Nephron progenitor cell (in vitro differentiated cells): ENCODE measurements around the gene GIMD1.

Experiments
- DNase-seq: peaks from one replicate; pipeline ENCODE4 v3.0.0; 2021
- H3K27ac Mint-ChIP-seq: 2 replicates; pipeline ENCODE4 v1.8.0; 2021; ENCODE audit warnings: mild to moderate bottlenecking, moderate library complexity, mixed read lengths
- H3K27me3 Mint-ChIP-seq: 2 replicates; pipeline ENCODE4 v1.8.0; 2021; ENCODE audit warnings: mild to moderate bottlenecking, low read depth, mixed read lengths; ENCODE audit not compliant: poor library complexity
- H3K36me3 Mint-ChIP-seq: 2 replicates; pipeline ENCODE4 v1.8.0; 2021; ENCODE audit warnings: low read depth, mixed read lengths
- H3K4me1 Mint-ChIP-seq: 2 replicates; pipeline ENCODE4 v1.8.0; 2021; ENCODE audit warnings: mixed read lengths
- H3K4me3 Mint-ChIP-seq: 2 replicates; pipeline ENCODE4 v1.8.0; 2021; ENCODE audit warnings: mild to moderate bottlenecking, moderate library complexity, mixed read lengths
- H3K9me3 Mint-ChIP-seq: 2 replicates; pipeline ENCODE4 v1.8.0; 2021; ENCODE audit warnings: mild to moderate bottlenecking, moderate library complexity, mixed read lengths
- TF ChIP-seq, protein P1 (sequence below): fragments of 200-600 bp; sonication (generic); IDR thresholded peaks from 2 replicates; pipeline ENCODE4 v1.5.0; 2021; ENCODE audit warnings: antibody characterized with exemption

GIMD1 gene

DNA sequence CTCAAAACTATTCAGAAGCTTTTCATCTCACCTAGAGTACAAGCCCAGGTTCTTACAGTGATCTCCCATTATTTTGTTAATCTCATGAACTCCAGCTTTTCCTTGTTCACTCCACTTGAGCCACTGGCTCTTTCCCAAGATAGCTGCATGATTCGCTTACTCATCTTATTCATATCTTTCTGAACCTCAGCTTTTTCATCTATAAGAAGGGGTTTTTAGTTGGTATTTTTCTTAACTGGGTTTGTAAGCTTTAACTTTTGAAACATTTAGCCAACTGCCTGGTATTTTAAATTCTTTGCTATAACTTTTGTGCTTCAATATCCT, 24.0 kb downstream of the GIMD1 start:
- TF ChIP-seq, protein P1, sequence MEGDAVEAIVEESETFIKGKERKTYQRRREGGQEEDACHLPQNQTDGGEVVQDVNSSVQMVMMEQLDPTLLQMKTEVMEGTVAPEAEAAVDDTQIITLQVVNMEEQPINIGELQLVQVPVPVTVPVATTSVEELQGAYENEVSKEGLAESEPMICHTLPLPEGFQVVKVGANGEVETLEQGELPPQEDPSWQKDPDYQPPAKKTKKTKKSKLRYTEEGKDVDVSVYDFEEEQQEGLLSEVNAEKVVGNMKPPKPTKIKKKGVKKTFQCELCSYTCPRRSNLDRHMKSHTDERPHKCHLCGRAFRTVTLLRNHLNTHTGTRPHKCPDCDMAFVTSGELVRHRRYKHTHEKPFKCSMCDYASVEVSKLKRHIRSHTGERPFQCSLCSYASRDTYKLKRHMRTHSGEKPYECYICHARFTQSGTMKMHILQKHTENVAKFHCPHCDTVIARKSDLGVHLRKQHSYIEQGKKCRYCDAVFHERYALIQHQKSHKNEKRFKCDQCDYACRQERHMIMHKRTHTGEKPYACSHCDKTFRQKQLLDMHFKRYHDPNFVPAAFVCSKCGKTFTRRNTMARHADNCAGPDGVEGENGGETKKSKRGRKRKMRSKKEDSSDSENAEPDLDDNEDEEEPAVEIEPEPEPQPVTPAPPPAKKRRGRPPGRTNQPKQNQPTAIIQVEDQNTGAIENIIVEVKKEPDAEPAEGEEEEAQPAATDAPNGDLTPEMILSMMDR = no peak
- no peak for DNase-seq
- Mint-ChIP-seq H3K27me3 (no peaks in the 10 kb centered on the region), H3K4me1 (no peaks in the 10 kb centered on the region), H3K9me3 (peaks cover 27% of the 10 kb centered on the region), H3K27ac (no peak overlapping the region), H3K4me3 (no peak overlapping the region), H3K36me3 (peaks cover 55% of the 10 kb centered on the region)

DNA sequence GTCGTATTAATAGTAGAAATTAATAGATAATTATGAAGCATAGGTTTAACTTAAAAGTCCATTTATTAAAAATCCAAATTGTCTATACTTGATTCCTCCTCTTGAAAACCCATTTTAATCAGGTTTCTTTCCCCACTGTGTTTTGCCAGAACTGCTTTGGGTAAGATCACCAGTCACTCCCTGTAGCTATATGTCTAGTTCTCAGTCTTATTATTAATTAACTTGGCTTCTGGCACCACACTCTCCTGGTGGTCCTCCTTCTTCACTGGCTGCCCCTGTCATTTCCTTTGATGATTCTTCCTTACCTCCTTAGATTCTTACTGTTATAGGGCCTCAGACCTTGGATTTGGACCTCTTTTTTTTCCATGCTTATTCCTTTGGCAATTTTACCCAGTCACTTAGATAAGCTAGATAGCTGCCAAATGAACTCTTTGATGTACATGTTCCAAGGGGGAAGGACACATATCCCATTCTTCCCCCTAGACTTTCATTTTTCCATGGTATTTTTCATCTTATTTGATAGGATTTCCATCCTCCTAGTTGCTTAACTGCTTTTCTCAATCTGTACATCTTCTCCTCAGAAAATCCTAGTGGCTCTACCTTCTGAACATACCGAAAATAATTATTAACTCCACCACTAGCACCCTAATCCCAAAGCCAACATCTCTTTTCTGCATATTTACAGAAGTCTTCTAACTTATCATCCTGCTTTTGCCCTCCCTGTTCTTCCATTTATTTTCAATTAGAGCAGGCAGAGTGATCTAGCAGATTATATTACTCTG, 24.5 kb downstream of the GIMD1 start:
- DNase-seq = no peak
- Mint-ChIP-seq H3K36me3 (peaks cover 58% of the 10 kb centered on the region), H3K9me3 (peaks cover 32% of the 10 kb centered on the region), H3K27me3 (no peaks in the 10 kb centered on the region), H3K4me3 (no peak overlapping the region), H3K27ac (no peak overlapping the region), H3K4me1 (no peaks in the 10 kb centered on the region)
- TF ChIP-seq, protein P1 = no peak

DNA sequence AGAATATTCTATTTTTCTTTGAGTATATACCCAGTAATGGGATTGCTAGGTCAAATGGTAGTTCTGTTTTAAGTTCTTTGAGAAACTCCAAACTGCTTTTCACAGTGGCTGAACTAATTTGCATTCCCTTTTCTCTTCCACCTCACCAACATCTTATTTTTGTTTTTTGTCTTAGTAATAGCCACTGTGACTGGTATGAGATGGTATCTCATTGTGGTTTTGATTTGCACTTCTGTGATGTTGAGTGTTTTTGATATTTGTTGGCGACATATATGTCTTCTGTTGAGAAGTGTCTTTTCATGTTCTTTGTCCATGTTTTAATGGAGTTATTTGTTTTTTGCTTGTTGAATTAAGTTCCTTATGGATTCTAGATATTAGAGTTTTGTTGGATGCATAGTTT, 27.8 kb downstream of the GIMD1 start:
- TF ChIP-seq, protein P1 = no peak
- Mint-ChIP-seq H3K36me3 (peaks cover 70% of the 10 kb centered on the region), H3K4me3 (no peak overlapping the region), H3K9me3 (peaks cover 52% of the 10 kb centered on the region), H3K4me1 (no peaks in the 10 kb centered on the region), H3K27me3 (no peaks in the 10 kb centered on the region), H3K27ac (no peak overlapping the region)
- no peak for DNase-seq

DNA sequence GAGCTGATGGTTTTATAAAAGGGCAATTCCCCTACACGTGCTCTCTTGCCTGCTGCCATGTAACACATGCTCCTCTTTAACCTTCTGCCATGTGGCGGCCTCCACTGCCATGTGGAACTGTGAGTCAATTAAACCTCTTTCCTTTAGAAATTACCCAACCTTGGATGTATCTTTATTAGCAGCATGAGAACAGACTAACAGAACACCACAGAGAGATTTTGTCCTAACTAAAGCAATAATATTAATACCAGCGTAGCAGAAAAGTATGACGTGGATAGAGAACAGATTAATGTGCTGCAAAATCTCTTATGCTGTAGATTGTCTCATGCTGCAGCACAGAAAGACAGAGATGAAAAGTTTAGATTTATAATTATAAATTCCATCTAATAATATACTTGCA, 29.1 kb downstream of the GIMD1 start:
- H3K4me1 Mint-ChIP-seq = no peaks in the 10 kb centered on the region
- H3K36me3 Mint-ChIP-seq = peaks cover 80% of the 10 kb centered on the region
- peaks cover 52% of the 10 kb centered on the region for H3K9me3 Mint-ChIP-seq
- no peak overlapping the region for H3K4me3 Mint-ChIP-seq
- no peak overlapping the region for H3K27ac Mint-ChIP-seq
- H3K27me3 Mint-ChIP-seq = no peaks in the 10 kb centered on the region
- DNase-seq = no peak
- TF ChIP-seq, protein P1 = no peak

DNA sequence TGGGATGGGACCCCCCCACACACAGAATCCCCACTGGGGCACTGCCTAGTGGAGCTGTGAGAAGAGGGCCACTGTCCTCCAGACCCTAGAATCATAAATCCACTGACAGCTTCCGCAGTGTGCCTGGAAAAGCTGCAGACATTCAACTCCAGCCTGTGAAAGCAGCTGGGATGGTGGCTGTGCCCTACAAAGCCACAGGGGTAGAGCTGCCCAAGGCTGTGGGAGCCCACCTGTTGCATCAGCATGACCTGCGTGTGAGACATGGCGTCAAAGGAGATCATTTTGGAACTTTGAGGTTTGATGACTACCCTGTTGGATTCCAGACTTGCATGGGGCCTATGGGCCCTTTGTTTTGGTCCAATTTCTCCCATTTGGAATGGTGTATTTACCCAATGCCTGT, 29.9 kb downstream of the GIMD1 start:
- TF ChIP-seq, protein P1 = no peak
- no peak overlapping the region for H3K27ac Mint-ChIP-seq
- H3K36me3 Mint-ChIP-seq = peaks cover 83% of the 10 kb centered on the region
- peaks cover 52% of the 10 kb centered on the region for H3K9me3 Mint-ChIP-seq
- no peak overlapping the region for H3K4me3 Mint-ChIP-seq
- DNase-seq = no peak
- H3K4me1 Mint-ChIP-seq = no peaks in the 10 kb centered on the region
- H3K27me3 Mint-ChIP-seq = no peaks in the 10 kb centered on the region

DNA sequence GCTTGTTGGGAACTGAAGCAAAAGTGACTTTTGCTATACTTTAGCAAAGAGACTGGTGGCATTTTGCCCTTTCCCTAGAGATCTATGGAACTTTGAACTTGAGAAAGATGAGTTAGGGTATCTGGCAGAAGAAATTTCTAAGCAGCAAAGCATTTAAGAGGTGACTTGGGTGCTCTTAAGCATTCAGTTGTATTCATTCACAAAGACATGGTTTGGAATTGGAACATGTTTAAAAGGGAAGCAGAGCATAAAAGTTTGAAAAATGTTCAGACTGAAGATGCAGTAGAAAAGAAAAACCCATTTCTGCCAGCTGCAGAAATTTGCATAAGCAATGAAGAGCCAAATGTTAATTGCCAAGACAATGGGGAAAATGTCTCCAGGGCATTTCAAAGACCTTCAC, 30.7 kb downstream of the GIMD1 start:
- H3K4me3 Mint-ChIP-seq = no peak overlapping the region
- TF ChIP-seq, protein P1 = no peak
- DNase-seq = no peak
- H3K4me1 Mint-ChIP-seq = no peaks in the 10 kb centered on the region
- H3K36me3 Mint-ChIP-seq = peaks cover 84% of the 10 kb centered on the region
- no peaks in the 10 kb centered on the region for H3K27me3 Mint-ChIP-seq
- peaks cover 52% of the 10 kb centered on the region for H3K9me3 Mint-ChIP-seq
- no peak overlapping the region for H3K27ac Mint-ChIP-seq
